T-cell (primary cell): ENCODE results near the gene ZNF554. TPM values are rescaled to one million over a fixed set of nuclear protein-coding genes. Genes with fewer than 3 reads are reported as not detected.
A peak's percentile ranks its signal among the peaks of the same experiment; 100 is the strongest.

Experiments used
- ATAC-seq, 4 experiments: fragments of 200-7000 bp in 3 of 4; fragments of 150-1000 bp in 1 of 4; cut with Tn5 transposase; replicated peaks in 1 of 4; 1 replicate in 3 of 4; 2 replicates in 1 of 4; pipeline ENCODE4 v1.10.0; 2021; ENCODE audit warnings: moderate library complexity in 3 of 4, mild to moderate bottlenecking in 2 of 4, moderate number of reproducible peaks in 1 of 4
- CTCF ChIA-PET, 2 donors: fragments of 300-600 bp; sonication (Branson Sonifier 250); formaldehyde crosslinking; loops; one replicate each; lab custom pipeline; 2022; ENCODE audit warnings: antibody characterized with exemption in 2 of 2; lab: Charles Lee
- POLR2A ChIA-PET, 2 donors: fragments of 300-600 bp; sonication (Branson Sonifier 250); formaldehyde crosslinking; loops; one replicate each; lab custom pipeline; 2022; ENCODE audit warnings: antibody characterized with exemption in 2 of 2; lab: Charles Lee
- DNase-seq, 35 experiments: peaks; one replicate each; pipeline versions ENCODE4 v3.0.0 to v3.0.0-alpha.2; 2013 to 2023
- H3K27ac ChIP-seq: one replicate; pipeline ENCODE4 v1.5.1; 2013; ENCODE audit warnings: low read length
- H3K27me3 ChIP-seq, 2 experiments: replicated peaks in 1 of 2; 1 replicate in 1 of 2; 2 replicates in 1 of 2; pipeline versions ENCODE4 v1.6.1 to v1.7.0; 2013; ENCODE audit warnings: low read length in 1 of 2, mixed read lengths in 1 of 2; ENCODE audit not compliant: control insufficient read depth in 2 of 2, insufficient read depth in 2 of 2; ENCODE audit errors: extremely low read depth in 1 of 2
- H3K36me3 ChIP-seq, 2 donors: 1 replicate in 1 of 2; 2 replicates in 1 of 2; pipeline versions ENCODE4 v1.6.1 to v1.7.0; 2013; ENCODE audit warnings: low read length in 1 of 2; ENCODE audit not compliant: control insufficient read depth in 2 of 2, insufficient read depth in 1 of 2; ENCODE audit errors: extremely low read depth in 1 of 2
- H3K4me1 ChIP-seq, 2 experiments: 1 replicate in 1 of 2; 2 replicates in 1 of 2; pipeline versions ENCODE4 v1.6.1 to v1.7.0; 2013; ENCODE audit warnings: low read length in 2 of 2, mixed read lengths in 1 of 2; ENCODE audit not compliant: insufficient read depth in 2 of 2, control insufficient read depth in 1 of 2; ENCODE audit errors: extremely low read depth in 1 of 2
- H3K4me3 ChIP-seq, 2 donors: 1 replicate in 1 of 2; 2 replicates in 1 of 2; pipeline versions ENCODE4 v1.5.1 to v1.7.0; 2013; ENCODE audit warnings: mild to moderate bottlenecking in 2 of 2, low read length in 1 of 2, moderate library complexity in 1 of 2; ENCODE audit not compliant: control insufficient read depth in 1 of 2; ENCODE audit errors: extremely low read depth in 1 of 2
- H3K9me3 ChIP-seq: 2 replicates; pipeline ENCODE4 v1.7.0; 2013
- H3K27ac Mint-ChIP-seq, 2 donors: one replicate each; pipeline ENCODE4 v1.8.0; 2020 to 2021; ENCODE audit warnings: mild to moderate bottlenecking in 2 of 2, mixed read lengths in 2 of 2
- H3K27me3 Mint-ChIP-seq, 2 donors: one replicate each; pipeline ENCODE4 v1.8.0; 2021 to 2022; ENCODE audit warnings: mixed read lengths in 2 of 2
- H3K36me3 Mint-ChIP-seq: one replicate; pipeline ENCODE4 v1.8.0; 2021; ENCODE audit warnings: mixed read lengths
- H3K4me1 Mint-ChIP-seq, 3 donors: one replicate each; pipeline ENCODE4 v1.8.0; 2020 to 2022; ENCODE audit warnings: mixed read lengths in 3 of 3, mild to moderate bottlenecking in 1 of 3
- H3K4me3 Mint-ChIP-seq, 3 donors: one replicate each; pipeline ENCODE4 v1.8.0; 2020 to 2022; ENCODE audit warnings: mild to moderate bottlenecking in 3 of 3, mixed read lengths in 3 of 3, moderate library complexity in 3 of 3
- H3K9me3 Mint-ChIP-seq, 3 donors: one replicate each; pipeline ENCODE4 v1.8.0; 2020 to 2022; ENCODE audit warnings: mixed read lengths in 3 of 3
- WGBS: methylation state at CpG from one replicate; pipeline ENCODE4 v1.1.5; 2013; ENCODE audit warnings: missing lambda C conversion rate; ENCODE audit not compliant: insufficient coverage; 5-methylcytosine and 5-hydroxymethylcytosine counted together
- total RNA-seq, 35 experiments: library from RNA in 6 of 35; stranded (reverse) in 6 of 35; fragments of 120-200 nt in 1 of 35; gene quantifications; one replicate each; pipeline versions ENCODE4 v1.2.1 to v1.2.4 and lab custom pipeline; 2013 to 2026

The ZNF554 gene
- total RNA-seq, 5 donors from 2014 or later (not counting 1 experiment from before 2014, with no cell fraction given) = 5.5 to 9.0 (median 7.5) TPM

GRCh38 chr19:2847507-2847906 lies 27.8 kb downstream of the ZNF554 start:
- Mint-ChIP-seq H3K27me3 (no peaks in the 10 kb centered on the region), H3K27ac (no peak overlapping the region), H3K9me3 (peaks cover 7 to 15% (median 11%) of the 10 kb centered on the region in 3 donors), H3K36me3 (peaks cover 51% of the 10 kb centered on the region), H3K4me1 (peaks cover 19 to 29% (median 26%) of the 10 kb centered on the region in 3 donors), H3K4me3 (no peak overlapping the region)
- no peak for ATAC-seq
- POLR2A ChIA-PET = no interaction called here
- Histone ChIP-seq H3K9me3 (peaks cover 2% of the 10 kb centered on the region), H3K27me3 (no peaks in the 10 kb centered on the region), H3K4me1 (peaks cover 0 to 15% of the 10 kb centered on the region in 2 experiments), H3K27ac (no peak overlapping the region), H3K4me3 (no peak overlapping the region), H3K36me3 (peaks cover 4 to 22% of the 10 kb centered on the region in 2 donors)
- WGBS = no CpG with 5 or more reads among the region's 3 CpGs
- no peak for DNase-seq
- CTCF ChIA-PET = no interaction called here

GRCh38 chr19:2848616-2849015 lies 28.9 kb downstream of the ZNF554 start:
- 86% methylated on average over 1 of the region's 4 CpGs for WGBS
- peaks cover 17 to 21% (median 17%) of the 10 kb centered on the region in 3 donors for H3K4me1 Mint-ChIP-seq

GRCh38 chr19:2850256-2850925 lies 30.7 kb downstream of the ZNF554 start:
- no CpG with 5 or more reads among the region's 3 CpGs for WGBS
- H3K27me3 Mint-ChIP-seq = no peaks in the 10 kb centered on the region
- peaks cover 2 to 35% of the 10 kb centered on the region in 2 donors for H3K36me3 ChIP-seq

More at GRCh38 chr19:2848616-2849015, 28.9 kb downstream of the ZNF554 start:
- Histone ChIP-seq H3K36me3 (peaks cover 6 to 32% of the 10 kb centered on the region in 2 donors), H3K4me1 (peaks cover 0 to 8% of the 10 kb centered on the region in 2 experiments), H3K27me3 (no peaks in the 10 kb centered on the region), H3K4me3 (no peak overlapping the region), H3K9me3 (peaks cover 9% of the 10 kb centered on the region), H3K27ac (no peak overlapping the region)
- ATAC-seq (no peak), DNase-seq (no peak)
- ChIA-PET CTCF (no interaction called here), POLR2A (no interaction called here)
- Mint-ChIP-seq H3K27me3 (no peaks in the 10 kb centered on the region), H3K36me3 (peaks cover 62% of the 10 kb centered on the region), H3K27ac (no peak overlapping the region), H3K4me3 (no peak overlapping the region), H3K9me3 (peaks cover 7 to 26% (median 20%) of the 10 kb centered on the region in 3 donors)

GRCh38 chr19:2852598-2852997 lies 32.9 kb downstream of the ZNF554 start:
- Histone ChIP-seq H3K4me3 (no peak overlapping the region), H3K27me3 (no peaks in the 10 kb centered on the region), H3K27ac (no peak overlapping the region), H3K4me1 (peaks cover 17 to 21% of the 10 kb centered on the region in 2 experiments), H3K36me3 (peaks cover 2 to 33% of the 10 kb centered on the region in 2 donors), H3K9me3 (peaks cover 16% of the 10 kb centered on the region)
- CTCF ChIA-PET = no interaction called here
- no peak for ATAC-seq
- Mint-ChIP-seq H3K27ac (no peak overlapping the region), H3K4me1 (peaks cover 25 to 37% (median 33%) of the 10 kb centered on the region in 3 donors), H3K27me3 (no peaks in the 10 kb centered on the region), H3K36me3 (peaks cover 53% of the 10 kb centered on the region), H3K9me3 (peaks cover 7 to 34% (median 30%) of the 10 kb centered on the region in 3 donors), H3K4me3 (no peak overlapping the region)
- DNase-seq = no peak
- no CpG with 5 or more reads among the region's 10 CpGs for WGBS
- POLR2A ChIA-PET = no interaction called here

More at GRCh38 chr19:2850256-2850925, 30.7 kb downstream of the ZNF554 start:
- POLR2A ChIA-PET = no interaction called here
- Histone ChIP-seq H3K27ac (peak overlapping the region; percentile 17), H3K4me3 (no peak overlapping the region), H3K27me3 (no peaks in the 10 kb centered on the region), H3K4me1 (peaks cover 0 to 8% of the 10 kb centered on the region in 2 experiments), H3K9me3 (peaks cover 16% of the 10 kb centered on the region)
- H3K36me3 Mint-ChIP-seq = peaks cover 70% of the 10 kb centered on the region
- H3K27ac Mint-ChIP-seq = peak overlapping the region; percentile 11 to 36
- peak in 2 of 4 experiments; percentile 39 to 45 for ATAC-seq
- peaks cover 17 to 22% (median 21%) of the 10 kb centered on the region in 3 donors for H3K4me1 Mint-ChIP-seq
- H3K9me3 Mint-ChIP-seq = peaks cover 7 to 34% (median 31%) of the 10 kb centered on the region in 3 donors
- CTCF ChIA-PET = interaction anchor here (0.6 to 0.7 kb wide), 2 partner anchors 203 to 690 kb away, joined by 3 to 4 read pairs; no protein-coding TSS in a partner anchor
- no peak for DNase-seq
- peak overlapping the region in 2 of 3 donors; percentile 24 to 50 for H3K4me3 Mint-ChIP-seq

- DNase-seq (no peak), ATAC-seq (no peak)
- H3K27me3 Mint-ChIP-seq = no peaks in the 10 kb centered on the region
- peaks cover 16% of the 10 kb centered on the region for H3K9me3 ChIP-seq
- H3K4me3 Mint-ChIP-seq = no peak overlapping the region
- H3K27ac Mint-ChIP-seq = no peak overlapping the region
- 100% methylated on average over 5 of the region's 11 CpGs for WGBS
- ChIA-PET CTCF (no interaction called here), POLR2A (no interaction called here)
- peaks cover 7 to 34% (median 30%) of the 10 kb centered on the region in 3 donors for H3K9me3 Mint-ChIP-seq
- no peak overlapping the region for H3K27ac ChIP-seq
- H3K4me3 ChIP-seq = no peak overlapping the region
- peaks cover 2 to 33% of the 10 kb centered on the region in 2 donors for H3K36me3 ChIP-seq
- H3K27me3 ChIP-seq = no peaks in the 10 kb centered on the region
- peaks cover 53% of the 10 kb centered on the region for H3K36me3 Mint-ChIP-seq
- H3K4me1 ChIP-seq = peaks cover 23 to 25% of the 10 kb centered on the region in 2 experiments
- peaks cover 28 to 40% (median 36%) of the 10 kb centered on the region in 3 donors for H3K4me1 Mint-ChIP-seq
Measured at GRCh38 chr19:2853015-2853606, 33.4 kb downstream of the ZNF554 start.

- CTCF ChIA-PET = no interaction called here
- no peak overlapping the region for H3K4me3 Mint-ChIP-seq
- H3K36me3 ChIP-seq = peaks cover 2 to 33% of the 10 kb centered on the region in 2 donors
- H3K27me3 Mint-ChIP-seq = no peaks in the 10 kb centered on the region
- peaks cover 7 to 34% (median 29%) of the 10 kb centered on the region in 3 donors for H3K9me3 Mint-ChIP-seq
- H3K27me3 ChIP-seq = no peaks in the 10 kb centered on the region
- no peak overlapping the region for H3K4me3 ChIP-seq
- DNase-seq (no peak), ATAC-seq (no peak)
- H3K27ac Mint-ChIP-seq = no peak overlapping the region
- POLR2A ChIA-PET = no interaction called here
- H3K4me1 Mint-ChIP-seq = peaks cover 31 to 41% (median 38%) of the 10 kb centered on the region in 3 donors
- peaks cover 30% of the 10 kb centered on the region in 2 experiments for H3K4me1 ChIP-seq
- peaks cover 50% of the 10 kb centered on the region for H3K36me3 Mint-ChIP-seq
- peaks cover 16% of the 10 kb centered on the region for H3K9me3 ChIP-seq
- no peak overlapping the region for H3K27ac ChIP-seq
- WGBS = no CpG with 5 or more reads among the region's 3 CpGs
Measured at GRCh38 chr19:2854849-2855248, 35.2 kb downstream of the ZNF554 start.
